Transverse colon (tissue), 3 donors: Measurements from ENCODE around the gene CD164.

Experiments used
- EP300 ChIP-seq: sonication (generic); formaldehyde crosslinking; IDR thresholded peaks from one replicate; pipeline ENCODE4 v1.6.1; 2017; ENCODE audit warnings: antibody characterized with exemption, low read depth
- TF ChIP-seq, protein P1 (sequence below), 5 experiments: fragments of 200-600 bp in 3 of 5; fragments of 450-650 bp in 2 of 5; sonication (generic) in 3 of 5; IDR thresholded peaks; 1 replicate in 2 of 5; 2 replicates in 3 of 5; pipeline ENCODE4 v1.5.1; 2016 to 2017; ENCODE audit warnings: antibody characterized with exemption in 5 of 5, inconsistent platforms in 3 of 5, mild to moderate bottlenecking in 2 of 5, moderate library complexity in 1 of 5

DNA sequence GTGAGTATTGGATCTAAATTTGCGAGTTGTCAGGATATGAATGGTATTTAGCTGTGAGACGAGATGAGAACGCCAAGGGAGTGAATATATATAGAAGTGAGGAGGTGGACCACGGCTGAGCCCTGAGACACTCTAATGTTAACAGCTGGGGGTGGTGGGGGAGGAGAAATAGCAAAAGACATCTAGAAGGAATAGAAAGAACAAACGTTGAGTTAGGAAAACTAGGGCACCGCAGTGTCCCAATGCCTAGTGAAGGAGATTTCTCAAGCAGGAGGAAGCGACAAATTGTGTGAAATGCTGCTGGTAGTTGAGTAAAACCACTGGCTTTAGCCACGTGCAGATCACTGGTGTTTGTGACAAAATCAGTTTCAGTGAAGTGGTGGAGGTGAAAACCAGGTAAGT, 56.9 kb downstream of the CD164 start:
- TF ChIP-seq, protein P1, sequence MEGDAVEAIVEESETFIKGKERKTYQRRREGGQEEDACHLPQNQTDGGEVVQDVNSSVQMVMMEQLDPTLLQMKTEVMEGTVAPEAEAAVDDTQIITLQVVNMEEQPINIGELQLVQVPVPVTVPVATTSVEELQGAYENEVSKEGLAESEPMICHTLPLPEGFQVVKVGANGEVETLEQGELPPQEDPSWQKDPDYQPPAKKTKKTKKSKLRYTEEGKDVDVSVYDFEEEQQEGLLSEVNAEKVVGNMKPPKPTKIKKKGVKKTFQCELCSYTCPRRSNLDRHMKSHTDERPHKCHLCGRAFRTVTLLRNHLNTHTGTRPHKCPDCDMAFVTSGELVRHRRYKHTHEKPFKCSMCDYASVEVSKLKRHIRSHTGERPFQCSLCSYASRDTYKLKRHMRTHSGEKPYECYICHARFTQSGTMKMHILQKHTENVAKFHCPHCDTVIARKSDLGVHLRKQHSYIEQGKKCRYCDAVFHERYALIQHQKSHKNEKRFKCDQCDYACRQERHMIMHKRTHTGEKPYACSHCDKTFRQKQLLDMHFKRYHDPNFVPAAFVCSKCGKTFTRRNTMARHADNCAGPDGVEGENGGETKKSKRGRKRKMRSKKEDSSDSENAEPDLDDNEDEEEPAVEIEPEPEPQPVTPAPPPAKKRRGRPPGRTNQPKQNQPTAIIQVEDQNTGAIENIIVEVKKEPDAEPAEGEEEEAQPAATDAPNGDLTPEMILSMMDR (IDR thresholded peaks at IDR 0.05) = no peak
- no peak for TF ChIP-seq EP300
